NCI-H1092 treated with DMSO at 0.1 percent for 48 hours (cell line): ENCODE results near the gene PCDHA3.
"Not testable (repeated sequence)": the region's sequence is repeated elsewhere in the genome, so short reads cannot be mapped to it uniquely, and the experiment has no call there.

Source experiments
- DNase-seq: peaks from one replicate; lab custom pipeline; 2025; lab: John Stamatoyannopoulos, UW

The PCDHA3 gene

DNA sequence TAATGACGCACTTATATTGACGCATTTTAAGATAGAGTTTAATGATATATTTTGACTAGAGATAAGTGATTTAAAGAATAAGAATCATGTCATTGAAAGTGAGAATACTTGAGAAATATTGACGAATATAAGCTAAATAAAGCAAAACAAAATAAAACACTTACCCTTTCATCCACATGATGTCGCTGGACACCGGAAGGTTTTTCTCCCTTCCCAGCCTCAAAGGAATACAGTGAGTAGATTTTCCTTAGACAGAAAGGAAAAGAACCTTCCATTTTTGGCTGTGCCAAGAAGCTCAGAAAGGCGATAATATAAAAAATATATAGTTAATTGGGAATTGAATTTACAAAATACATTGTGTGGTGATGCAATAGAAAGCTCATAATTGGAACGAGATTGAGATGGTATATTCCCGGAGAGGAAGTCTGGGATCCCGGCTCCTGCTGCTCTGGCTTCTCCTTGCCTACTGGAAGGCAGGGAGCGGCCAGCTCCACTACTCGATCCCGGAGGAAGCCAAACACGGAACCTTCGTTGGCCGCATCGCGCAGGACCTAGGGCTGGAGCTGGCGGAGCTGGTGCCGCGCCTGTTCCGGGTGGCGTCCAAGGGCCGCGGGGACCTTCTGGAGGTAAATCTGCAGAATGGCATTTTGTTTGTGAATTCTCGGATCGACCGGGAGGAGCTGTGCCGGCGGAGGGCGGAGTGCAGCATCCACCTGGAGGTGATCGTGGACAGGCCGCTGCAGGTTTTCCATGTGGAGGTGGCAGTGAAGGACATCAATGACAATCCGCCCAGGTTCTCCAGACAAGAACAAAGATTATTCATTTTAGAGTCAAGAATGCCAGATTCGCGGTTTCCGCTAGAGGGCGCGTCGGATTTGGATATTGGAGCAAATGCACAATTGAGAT, 20.8 kb downstream of the PCDHA3 start, which contains the start of gene PCDHA5:
TSS of gene PCDHA5 (plus strand) at position 239 of the 906 bp plus-strand sequence.
- no peak for DNase-seq

DNA sequence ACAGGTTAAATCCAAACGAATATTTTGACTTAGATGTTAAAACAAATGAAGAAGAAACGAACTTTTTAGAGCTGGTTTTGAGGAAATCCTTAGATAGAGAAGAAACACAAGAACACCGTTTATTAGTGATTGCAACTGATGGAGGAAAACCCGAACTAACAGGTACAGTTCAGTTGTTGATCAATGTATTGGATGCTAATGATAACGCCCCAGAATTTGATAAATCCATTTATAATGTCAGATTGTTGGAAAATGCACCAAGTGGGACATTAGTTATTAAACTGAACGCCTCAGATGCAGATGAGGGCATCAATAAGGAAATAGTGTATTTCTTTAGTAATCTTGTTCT, 21.4 kb downstream of the PCDHA3 start:
- no peak for DNase-seq

DNA sequence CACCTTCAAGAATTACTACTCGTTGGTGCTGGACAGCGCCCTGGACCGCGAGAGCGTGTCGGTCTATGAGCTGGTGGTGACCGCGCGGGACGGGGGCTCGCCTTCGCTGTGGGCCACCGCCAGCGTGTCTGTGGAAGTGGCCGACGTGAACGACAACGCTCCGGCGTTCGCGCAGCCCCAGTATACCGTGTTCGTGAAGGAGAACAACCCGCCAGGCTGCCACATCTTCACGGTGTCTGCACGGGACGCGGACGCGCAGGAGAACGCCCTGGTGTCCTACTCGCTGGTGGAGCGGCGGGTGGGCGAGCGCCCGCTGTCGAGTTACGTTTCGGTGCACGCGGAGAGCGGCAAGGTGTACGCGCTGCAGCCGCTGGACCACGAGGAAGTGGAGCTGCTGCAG, 22.1 kb downstream of the PCDHA3 start:
- DNase-seq = not testable (repeated sequence)

- no peak for DNase-seq
These were observed 22.6 kb downstream of the PCDHA3 start for GRCh38 chr5:140823475-140823874.

GRCh38 chr5:140827704-140828361, 27.0 kb downstream of the PCDHA3 start, which contains the start of gene PCDHA6:
Gene PCDHA6, plus strand, starts transcription at chr5:140827960. Its CDS starts 132 bp downstream, at chr5:140828092.
- DNase-seq = no peak

DNA sequence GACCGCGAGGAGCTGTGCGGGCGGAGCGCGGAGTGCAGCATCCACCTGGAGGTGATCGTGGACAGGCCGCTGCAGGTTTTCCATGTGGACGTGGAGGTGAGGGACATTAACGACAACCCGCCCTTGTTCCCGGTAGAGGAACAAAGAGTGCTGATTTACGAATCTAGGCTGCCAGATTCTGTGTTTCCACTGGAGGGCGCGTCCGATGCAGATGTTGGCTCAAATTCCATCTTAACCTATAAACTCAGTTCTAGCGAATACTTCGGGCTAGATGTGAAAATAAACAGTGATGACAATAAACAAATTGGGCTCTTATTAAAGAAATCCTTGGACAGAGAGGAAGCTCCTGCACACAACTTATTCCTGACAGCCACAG, 27.5 kb downstream of the PCDHA3 start:
- DNase-seq = no peak

- not testable (repeated sequence) for DNase-seq
These were observed 28.9 kb downstream of the PCDHA3 start for GRCh38 chr5:140829511-140830501.

DNA sequence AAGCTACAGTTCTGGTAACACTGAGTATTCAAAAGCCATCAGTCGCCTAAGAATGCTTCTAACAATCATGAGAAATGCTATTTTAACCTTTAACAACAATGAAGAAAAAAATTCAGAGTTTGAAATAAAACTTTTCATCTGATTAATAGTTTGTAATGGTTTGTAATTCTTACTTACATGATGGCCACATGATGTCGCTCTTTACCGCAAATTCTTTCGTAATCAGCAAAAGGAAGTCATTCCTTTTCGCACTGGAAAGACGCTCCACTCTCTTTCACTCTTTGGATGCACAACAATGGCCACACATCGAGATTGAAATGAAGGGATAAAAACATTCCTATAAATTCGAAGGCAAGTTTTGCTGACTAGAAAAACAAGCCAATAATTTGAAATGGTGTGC, 33.1 kb downstream of the PCDHA3 start, which contains the start of gene PCDHA7:
TSS of gene PCDHA7 (plus strand) at position 277 of the 400 bp plus-strand sequence. CDS start at position 392, 115 bp downstream.
- no peak for DNase-seq

- not testable (repeated sequence) for DNase-seq
These were observed 33.7 kb downstream of the PCDHA3 start for GRCh38 chr5:140834439-140835008.

GRCh38 chr5:140835622-140836510, 35.0 kb downstream of the PCDHA3 start:
- no peak for DNase-seq

GRCh38 chr5:140840978-140841962, 40.4 kb downstream of the PCDHA3 start, which contains the start of gene PCDHA8:
Gene PCDHA8, plus strand, starts transcription at chr5:140841187. Its CDS starts 135 bp downstream, at chr5:140841322.
- DNase-seq = no peak

DNA sequence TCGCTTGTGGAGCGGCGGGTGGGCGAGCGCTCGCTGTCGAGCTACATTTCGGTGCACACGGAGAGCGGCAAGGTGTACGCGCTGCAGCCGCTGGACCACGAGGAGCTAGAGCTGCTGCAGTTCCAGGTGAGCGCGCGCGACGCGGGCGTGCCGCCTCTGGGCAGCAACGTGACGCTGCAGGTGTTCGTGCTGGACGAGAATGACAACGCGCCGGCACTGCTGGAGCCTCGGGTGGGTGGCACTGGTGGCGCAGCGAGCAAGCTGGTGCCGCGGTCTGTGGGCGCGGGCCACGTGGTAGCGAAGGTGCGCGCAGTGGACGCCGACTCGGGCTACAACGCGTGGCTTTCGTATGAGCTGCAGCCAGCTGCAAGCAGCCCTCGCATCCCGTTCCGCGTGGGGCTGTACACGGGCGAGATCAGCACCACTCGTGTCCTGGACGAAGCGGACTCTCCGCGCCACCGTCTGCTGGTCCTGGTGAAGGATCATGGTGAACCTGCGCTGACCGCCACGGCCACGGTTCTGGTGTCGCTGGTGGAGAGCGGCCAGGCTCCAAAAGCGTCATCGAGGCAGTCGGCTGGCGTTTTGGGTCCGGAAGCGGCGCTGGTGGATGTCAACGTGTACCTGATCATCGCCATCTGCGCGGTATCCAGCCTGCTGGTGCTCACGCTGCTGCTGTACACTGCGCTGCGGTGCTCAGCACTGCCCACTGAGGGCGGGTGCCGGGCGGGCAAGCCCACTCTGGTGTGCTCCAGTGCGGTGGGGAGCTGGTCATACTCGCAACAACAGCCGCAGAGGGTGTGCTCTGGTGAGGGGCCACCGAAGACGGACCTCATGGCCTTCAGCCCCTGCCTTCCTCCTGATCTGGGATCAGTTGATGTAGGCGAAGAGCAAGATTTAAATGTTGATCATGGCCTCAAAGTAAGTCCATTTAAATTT, 42.2 kb downstream of the PCDHA3 start:
- no peak for DNase-seq

- DNase-seq = not testable (repeated sequence)
These were observed 47.6 kb downstream of the PCDHA3 start, which contains the start of gene PCDHA9 for GRCh38 chr5:140848139-140849102. Gene PCDHA9, plus strand, starts transcription at chr5:140848382. Its CDS starts 114 bp downstream, at chr5:140848496.

- DNase-seq = not testable (repeated sequence)
These were observed 49.2 kb downstream of the PCDHA3 start for GRCh38 chr5:140849831-140850634.
